Gastrocnemius medialis (tissue), 4 donors: ENCODE measurements around the gene KANSL1L.

Source experiments
- CTCF ChIP-seq, 5 experiments: fragments of 450-650 bp in 3 of 5; fragments of 200-600 bp in 2 of 5; sonication (generic) in 2 of 5; IDR thresholded peaks in 4 of 5; conservative IDR thresholded peaks in 1 of 5; 1 replicate in 4 of 5; 2 replicates in 1 of 5; pipeline ENCODE4 v1.5.1; 2016 to 2019; ENCODE audit warnings: antibody characterized with exemption in 5 of 5, mild to moderate bottlenecking in 3 of 5, moderate library complexity in 3 of 5
- POLR2A ChIP-seq, 2 donors: fragments of 450-650 bp; IDR thresholded peaks; one replicate each; pipeline ENCODE4 v1.6.1; 2017; ENCODE audit warnings: antibody characterized with exemption in 2 of 2, mild to moderate bottlenecking in 2 of 2, moderate library complexity in 2 of 2

DNA sequence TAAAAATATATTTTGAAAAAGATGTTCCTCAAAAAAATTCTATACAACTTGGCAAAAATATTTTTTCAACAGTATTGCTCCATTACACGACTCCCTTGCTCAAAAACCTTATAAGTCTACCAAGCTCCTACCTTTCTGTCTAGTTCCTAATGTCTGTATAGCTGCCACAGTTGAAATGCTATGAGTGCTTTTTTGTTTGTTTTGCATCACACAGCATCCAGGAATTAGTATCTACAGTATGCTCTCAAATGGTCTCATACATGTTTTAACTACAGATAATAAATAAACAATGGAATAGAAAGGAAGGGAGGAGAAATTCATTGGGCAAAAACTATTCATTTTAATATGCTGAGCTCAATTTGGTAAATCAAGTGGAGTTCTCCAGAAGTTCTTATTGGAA lies 36.7 kb upstream of the KANSL1L start:
- no peak for TF ChIP-seq CTCF (IDR thresholded peaks at IDR 0.05 in 4 of 5, conservative IDR thresholded peaks at IDR 0.05 in 1 of 5)
- TF ChIP-seq POLR2A (IDR thresholded peaks at IDR 0.05) = no peak
